Stimulated activated CD8-positive, alpha-beta memory T cell treated with anti-CD3 and anti-CD28 coated beads, Interleukin-12 subunit alpha, Interleukin-12 subunit beta, amount 100 ng/mL, for 4 hours (primary cell): Measurements from ENCODE around the gene HHATL.

Source experiments
- DNase-seq: peaks from one replicate; pipeline ENCODE4 v3.0.0-alpha.2; 2020; ENCODE audit warnings: low read depth

Gene HHATL

GRCh38 chr3:42652611-42653302 is 49.8 kb downstream of the HHATL start:
- no peak for DNase-seq

GRCh38 chr3:42652251-42652610 is 50.4 kb downstream of the HHATL start:
- DNase-seq = no peak

- no peak for DNase-seq
Observed at GRCh38 chr3:42651248-42652091, 51.1 kb downstream of the HHATL start.

- DNase-seq = no peak
Observed at GRCh38 chr3:42649783-42650182, 52.8 kb downstream of the HHATL start.

- DNase-seq = no peak
Observed at GRCh38 chr3:42649006-42649405, 53.6 kb downstream of the HHATL start.

GRCh38 chr3:42647821-42648459 is 54.7 kb downstream of the HHATL start:
- DNase-seq = no peak
